GM21360 (cell line): ENCODE results near the gene PALB2.
A peak's percentile ranks its signal among the peaks of the same experiment; 100 is the strongest.

Source experiments
- ATAC-seq: cut with Tn5 transposase; IDR thresholded peaks from one replicate; pipeline ENCODE4 v1.9.1; 2021; ENCODE audit warnings: mild to moderate bottlenecking, moderate library complexity; ENCODE audit not compliant: unreplicated experiment

Gene PALB2

DNA sequence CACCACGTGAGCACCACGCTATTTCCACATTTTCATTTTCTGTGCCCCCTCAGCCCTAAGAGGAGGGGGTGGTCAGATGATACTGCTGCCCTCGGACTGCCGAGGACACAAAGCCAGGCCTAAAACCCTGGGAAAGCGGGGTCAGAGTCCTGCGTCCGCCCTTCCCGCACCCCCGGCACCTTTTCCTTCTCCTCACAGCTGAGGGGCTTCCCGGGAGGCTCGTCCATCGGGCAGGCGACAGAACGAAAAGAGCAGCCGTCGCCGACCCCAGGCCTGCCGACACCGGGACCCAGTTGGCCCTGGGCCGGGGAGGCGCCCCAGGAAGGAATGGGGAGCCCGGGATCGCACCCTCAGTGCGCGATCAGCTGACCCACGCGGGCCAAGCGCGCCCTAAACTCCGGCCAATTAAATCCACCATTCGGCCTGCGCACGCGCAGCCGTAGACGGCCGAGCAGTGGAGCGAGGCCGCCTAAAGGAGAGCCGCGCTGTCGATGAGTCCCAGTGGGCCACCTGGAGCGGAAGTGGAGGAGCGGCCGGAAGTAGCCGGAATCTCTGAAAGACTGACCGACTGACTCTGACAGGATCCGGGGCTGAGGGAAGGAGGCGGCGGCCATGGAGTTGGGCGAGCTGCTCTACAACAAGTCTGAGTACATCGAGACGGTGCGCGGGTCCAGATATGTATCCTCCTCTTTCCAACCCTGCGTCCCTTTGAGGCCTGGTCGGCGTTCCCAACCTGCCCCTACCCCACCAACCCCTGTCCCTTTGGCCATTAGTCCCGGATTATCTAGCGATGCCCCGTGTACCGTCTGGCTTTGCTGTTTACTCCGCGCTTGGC lies at the start of gene PALB2, which contains the start of gene DCTN5:
Gene PALB2, minus strand, starts transcription at position 380 of the 835 bp plus-strand sequence. Its CDS starts 153 bp downstream, at position 227.
Gene DCTN5, plus strand, starts transcription at position 536 of the 835 bp plus-strand sequence. Its CDS starts 77 bp downstream, at position 613.
- peak; percentile 92 for ATAC-seq

GRCh38 chr16:23689442-23690187 lies 48.5 kb upstream of the PALB2 start:
- ATAC-seq = no peak

GRCh38 chr16:23687034-23687808 lies 46.1 kb upstream of the PALB2 start:
- ATAC-seq = no peak

DNA sequence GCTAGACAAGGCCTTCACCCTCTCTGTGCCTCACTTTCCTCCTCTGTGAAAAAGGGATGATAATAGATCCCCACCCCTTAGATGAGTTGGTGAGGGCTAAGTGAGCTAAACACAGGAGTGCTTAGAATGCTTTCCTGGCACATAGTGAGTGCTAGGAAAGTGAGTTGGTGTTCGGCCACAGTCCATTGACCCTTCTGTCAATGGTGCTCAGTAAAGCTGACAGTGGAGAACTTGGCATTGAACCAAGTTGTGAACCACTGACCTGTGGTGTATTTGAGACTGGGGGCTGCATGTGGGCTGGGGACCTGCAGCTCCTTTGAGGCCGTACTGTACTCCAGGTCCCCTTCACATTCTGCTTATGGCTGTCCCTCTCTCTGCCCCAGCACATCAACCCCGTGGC lies 42.4 kb upstream of the PALB2 start:
- no peak for ATAC-seq

GRCh38 chr16:23682181-23682580 lies 41.1 kb upstream of the PALB2 start:
- ATAC-seq = no peak

DNA sequence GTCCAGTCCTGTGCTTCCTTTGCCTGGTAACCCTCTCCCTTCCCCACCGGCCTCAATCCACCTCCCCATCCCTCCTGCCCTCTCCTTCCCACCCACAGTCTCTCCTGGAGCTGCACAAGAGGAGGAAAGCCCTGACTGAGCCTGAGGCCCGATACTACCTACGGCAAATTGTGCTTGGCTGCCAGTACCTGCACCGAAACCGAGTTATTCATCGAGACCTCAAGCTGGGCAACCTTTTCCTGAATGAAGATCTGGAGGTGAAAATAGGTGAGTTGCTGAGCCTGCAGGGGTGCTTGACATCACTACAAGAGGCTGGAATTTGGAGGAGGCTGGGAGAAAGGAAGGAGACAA lies 38.9 kb upstream of the PALB2 start:
- ATAC-seq = no peak

DNA sequence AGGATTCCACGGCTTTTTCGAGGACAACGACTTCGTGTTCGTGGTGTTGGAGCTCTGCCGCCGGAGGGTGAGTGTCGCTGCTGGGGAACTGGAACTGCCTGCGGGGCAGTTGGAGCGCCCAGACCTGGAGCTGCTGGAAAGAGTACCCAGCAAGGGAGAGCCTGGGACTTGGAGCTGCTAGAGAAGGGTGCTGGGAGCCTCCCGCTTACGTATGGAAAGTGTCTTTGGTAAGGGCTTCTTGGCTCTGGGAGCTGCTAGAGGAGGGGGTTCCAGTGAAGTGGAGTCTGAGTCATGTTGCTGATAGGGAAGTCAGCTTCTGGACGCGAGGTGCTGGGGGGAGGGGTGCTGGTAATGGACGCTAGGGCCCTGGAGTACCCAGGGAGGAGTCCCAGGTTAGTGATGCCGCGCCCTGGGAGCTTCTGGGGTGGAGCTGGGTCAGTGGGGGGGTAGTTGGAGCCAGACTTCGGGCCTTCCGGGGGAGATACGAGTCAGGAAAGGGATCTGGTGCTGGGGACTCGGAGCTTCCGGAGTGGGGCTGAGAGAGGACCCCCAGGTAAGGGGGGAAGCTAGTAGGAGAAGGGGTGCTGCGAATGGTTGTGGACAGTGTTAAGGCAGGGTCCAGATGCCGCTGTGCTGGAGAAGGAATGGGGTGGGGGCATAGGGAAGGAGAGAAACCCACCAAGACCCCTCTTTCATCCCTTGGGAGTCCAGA lies 38.3 kb upstream of the PALB2 start:
- ATAC-seq = no peak

GRCh38 chr16:23678430-23679273 lies 37.5 kb upstream of the PALB2 start, which contains the start of gene PLK1:
TSS of gene PLK1 (plus strand) at chr16:23678889. CDS start at chr16:23678933, 44 bp downstream.
- ATAC-seq = peak; percentile 78

GRCh38 chr16:23676924-23677480 lies 35.9 kb upstream of the PALB2 start:
- no peak for ATAC-seq

DNA sequence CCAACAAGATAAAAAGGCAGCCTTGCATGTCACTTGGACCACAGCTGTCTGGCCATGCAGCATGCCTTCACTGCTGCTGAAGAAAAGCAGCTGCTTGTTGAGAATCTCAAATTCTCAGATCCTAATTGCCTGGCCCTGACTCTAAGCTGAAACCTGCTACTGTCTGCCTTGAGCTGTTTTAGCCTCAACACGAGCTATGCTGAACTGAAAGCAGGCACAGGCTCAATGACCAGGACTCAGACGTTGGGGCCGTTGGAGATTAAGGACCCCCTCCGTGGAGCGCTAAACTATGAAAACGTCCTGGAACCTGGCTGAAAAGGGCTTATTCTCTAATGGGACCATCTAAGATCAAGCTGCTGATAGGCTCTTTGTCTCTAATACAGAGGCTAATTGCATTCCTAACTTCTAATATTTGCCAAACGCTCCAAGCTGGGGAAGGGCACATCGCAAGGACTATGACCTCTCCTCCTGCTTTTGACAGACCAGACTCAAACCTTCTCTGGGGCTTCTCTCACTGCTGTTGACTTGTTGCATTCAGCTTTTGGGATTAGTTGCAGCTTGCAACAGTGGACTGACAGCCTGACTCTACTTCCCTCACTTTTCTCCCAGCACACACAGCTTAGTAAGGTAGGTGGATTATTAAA lies 33.0 kb upstream of the PALB2 start:
- no peak for ATAC-seq

- peak; percentile 86 for ATAC-seq
These were observed 29.1 kb upstream of the PALB2 start for GRCh38 chr16:23670137-23670776.

GRCh38 chr16:23668873-23669272 lies 27.8 kb upstream of the PALB2 start:
- no peak for ATAC-seq

- no peak for ATAC-seq
These were observed 27.1 kb upstream of the PALB2 start for GRCh38 chr16:23668225-23668624.

- ATAC-seq = no peak
These were observed 26.2 kb upstream of the PALB2 start for GRCh38 chr16:23667355-23667659.

GRCh38 chr16:23666571-23667354 lies 25.7 kb upstream of the PALB2 start:
- ATAC-seq = no peak

GRCh38 chr16:23663918-23664317 lies 22.8 kb upstream of the PALB2 start:
- no peak for ATAC-seq

- ATAC-seq = no peak
These were observed 10.9 kb upstream of the PALB2 start for GRCh38 chr16:23651943-23652468.
